ENCODE data around the gene ABHD2. TPM values are rescaled to one million over a fixed set of nuclear protein-coding genes. Genes with fewer than 3 reads are reported as not detected.

ABHD2 gene
- total RNA-seq, result 63.0 TPM

GRCh38 chr15:89087830-89088604, at the start of gene ABHD2:
Gene ABHD2, plus strand, starts transcription at chr15:89088456. Its CDS starts 27,872 bp downstream, at chr15:89116328.

DNA sequence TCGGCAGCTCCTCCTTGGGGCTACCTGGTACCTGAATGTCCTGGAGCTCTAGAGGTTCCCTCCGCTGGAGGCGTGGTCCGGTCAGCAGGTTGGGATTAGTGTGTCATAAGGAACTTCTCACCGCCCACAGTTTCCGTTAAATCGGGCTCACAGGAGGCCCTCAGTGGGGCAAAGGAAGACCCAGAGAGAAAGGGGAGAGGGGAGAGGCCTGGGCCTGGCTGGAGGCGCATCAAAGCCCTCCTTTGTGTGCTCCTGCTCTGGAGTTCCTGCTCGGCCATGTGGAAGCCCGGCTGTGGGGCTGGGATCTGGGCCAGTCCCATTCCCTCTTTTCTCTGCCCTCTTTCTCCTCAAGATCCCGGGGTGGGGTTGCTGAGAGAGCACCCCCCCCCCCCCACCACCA, 133.3 kb downstream of the ABHD2 start, which contains the start of gene RLBP1:
RLBP1 (minus strand) TSS at position 37 of the 400 bp plus-strand sequence. CDS start 2,604 bp downstream, outside the sequence.

GRCh38 chr15:89243691-89244573, 155.7 kb downstream of the ABHD2 start, which contains the start of gene FANCI:
Gene FANCI, plus strand, starts transcription at chr15:89243979. Its CDS starts 3,669 bp downstream, at chr15:89247648.

Other genes with a start within 250 kb of the ABHD2 start
- gene HAPLN3, start 192.9 kb upstream of the ABHD2 start, total RNA-seq, result 17.2 TPM
- 110 TPM for gene MFGE8, start 175.1 kb upstream of the ABHD2 start, total RNA-seq
- gene RLBP1, start 133.1 kb downstream of the ABHD2 start, total RNA-seq, result 102 TPM
- gene FANCI, start 155.5 kb downstream of the ABHD2 start, total RNA-seq, result 23.0 TPM
- 51.6 TPM for gene POLG, start 246.4 kb downstream of the ABHD2 start, total RNA-seq